GM06990 (cell line): ENCODE measurements around the gene PKP4.

Experiments used
- DNase-seq: peaks from one replicate; pipeline ENCODE4 v3.0.0-alpha.2; 2011; ENCODE audit not compliant: insufficient read length; ENCODE audit errors: extremely low read depth
- H3K27me3 ChIP-seq: replicated peaks from 2 replicates; pipeline ENCODE4 v1.6.0; 2011; ENCODE audit warnings: low read length; ENCODE audit not compliant: control insufficient read depth, insufficient read depth
- H3K36me3 ChIP-seq: 2 replicates; pipeline ENCODE4 v1.5.1; 2011; ENCODE audit warnings: low read length; ENCODE audit not compliant: control insufficient read depth, insufficient read depth
- H3K4me3 ChIP-seq: replicated peaks from 2 replicates; pipeline ENCODE4 v1.5.1; 2011; ENCODE audit warnings: low read depth, mild to moderate bottlenecking, control low read depth, low read length
- TF ChIP-seq, protein P1 (sequence below): IDR thresholded peaks from 2 replicates; pipeline ENCODE4 v1.5.1; 2011; ENCODE audit warnings: low read length, control low read depth, mild to moderate bottlenecking, inconsistent platforms; ENCODE audit not compliant: insufficient read depth, poor library complexity, severe bottlenecking

The PKP4 gene

DNA sequence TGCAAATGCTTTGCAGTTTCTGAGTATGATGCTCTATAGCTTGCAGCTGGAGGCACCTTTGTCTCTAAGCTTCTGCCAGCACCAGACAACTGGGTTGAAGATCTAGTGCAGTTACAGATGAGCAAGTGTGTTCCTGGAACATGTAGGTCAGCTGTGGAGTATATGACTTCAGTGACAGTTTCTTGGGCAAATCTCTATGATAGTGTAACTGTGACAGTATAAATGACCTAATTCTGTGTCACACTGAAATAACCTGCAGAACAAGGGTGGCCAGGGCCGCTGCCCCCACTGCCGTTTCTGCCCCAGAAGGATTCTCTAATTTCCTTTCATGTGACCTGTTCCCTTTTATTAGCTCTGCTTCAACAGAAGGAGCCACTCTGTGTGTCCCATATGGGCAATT, 193.1 kb downstream of the PKP4 start:
- Histone ChIP-seq H3K27me3 (no peaks in the 10 kb centered on the region), H3K36me3 (no peaks in the 10 kb centered on the region), H3K4me3 (no peak overlapping the region)
- TF ChIP-seq, protein P1, sequence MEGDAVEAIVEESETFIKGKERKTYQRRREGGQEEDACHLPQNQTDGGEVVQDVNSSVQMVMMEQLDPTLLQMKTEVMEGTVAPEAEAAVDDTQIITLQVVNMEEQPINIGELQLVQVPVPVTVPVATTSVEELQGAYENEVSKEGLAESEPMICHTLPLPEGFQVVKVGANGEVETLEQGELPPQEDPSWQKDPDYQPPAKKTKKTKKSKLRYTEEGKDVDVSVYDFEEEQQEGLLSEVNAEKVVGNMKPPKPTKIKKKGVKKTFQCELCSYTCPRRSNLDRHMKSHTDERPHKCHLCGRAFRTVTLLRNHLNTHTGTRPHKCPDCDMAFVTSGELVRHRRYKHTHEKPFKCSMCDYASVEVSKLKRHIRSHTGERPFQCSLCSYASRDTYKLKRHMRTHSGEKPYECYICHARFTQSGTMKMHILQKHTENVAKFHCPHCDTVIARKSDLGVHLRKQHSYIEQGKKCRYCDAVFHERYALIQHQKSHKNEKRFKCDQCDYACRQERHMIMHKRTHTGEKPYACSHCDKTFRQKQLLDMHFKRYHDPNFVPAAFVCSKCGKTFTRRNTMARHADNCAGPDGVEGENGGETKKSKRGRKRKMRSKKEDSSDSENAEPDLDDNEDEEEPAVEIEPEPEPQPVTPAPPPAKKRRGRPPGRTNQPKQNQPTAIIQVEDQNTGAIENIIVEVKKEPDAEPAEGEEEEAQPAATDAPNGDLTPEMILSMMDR = no peak
- DNase-seq = no peak

DNA sequence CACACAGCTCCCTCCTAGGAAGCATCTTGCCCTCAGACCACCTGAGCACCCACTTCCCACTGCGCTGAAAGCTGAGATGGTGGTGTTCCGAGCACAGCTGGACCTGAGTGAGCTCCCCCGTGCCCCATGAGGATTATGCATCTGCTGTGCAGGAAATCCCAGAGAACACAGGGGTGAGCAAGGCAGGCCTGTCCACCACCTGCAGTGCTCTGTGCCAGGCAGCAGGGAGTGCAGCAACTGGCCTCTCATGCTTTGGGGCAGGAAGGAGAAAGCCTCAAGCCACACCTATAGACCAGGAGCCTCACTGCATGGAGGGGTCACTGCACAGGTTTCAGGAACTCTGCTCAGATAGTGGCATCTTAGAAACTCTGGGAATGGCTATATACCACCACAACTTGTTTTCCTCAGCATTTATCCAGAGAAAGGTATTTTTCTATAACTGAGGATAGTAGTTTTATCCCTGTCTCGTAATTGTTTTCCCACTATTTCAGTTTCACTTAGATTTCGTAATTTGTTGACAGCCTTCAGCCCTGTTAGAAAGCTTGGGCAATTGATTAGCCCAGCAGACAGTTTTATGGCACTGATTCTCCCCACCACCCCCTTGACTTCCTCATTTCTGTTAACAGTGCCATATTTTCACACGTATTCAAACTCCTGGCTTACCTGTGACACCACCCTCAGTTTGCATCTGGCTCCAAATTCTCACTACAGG, 194.1 kb downstream of the PKP4 start:
- Histone ChIP-seq H3K36me3 (no peaks in the 10 kb centered on the region), H3K4me3 (no peak overlapping the region), H3K27me3 (no peaks in the 10 kb centered on the region)
- TF ChIP-seq, protein P1 = no peak
- no peak for DNase-seq

GRCh38 chr2:158651358-158652057, 194.8 kb downstream of the PKP4 start:
- Histone ChIP-seq H3K4me3 (no peak overlapping the region), H3K27me3 (no peaks in the 10 kb centered on the region), H3K36me3 (no peaks in the 10 kb centered on the region)
- DNase-seq = no peak
- TF ChIP-seq, protein P1 = no peak

GRCh38 chr2:158655628-158656027, 198.9 kb downstream of the PKP4 start:
- no peaks in the 10 kb centered on the region for H3K36me3 ChIP-seq
- H3K4me3 ChIP-seq = no peak overlapping the region
- no peak for DNase-seq
- H3K27me3 ChIP-seq = no peaks in the 10 kb centered on the region
- TF ChIP-seq, protein P1 = no peak

GRCh38 chr2:158656492-158657229, 199.9 kb downstream of the PKP4 start:
- Histone ChIP-seq H3K36me3 (no peaks in the 10 kb centered on the region), H3K4me3 (no peak overlapping the region), H3K27me3 (no peaks in the 10 kb centered on the region)
- TF ChIP-seq, protein P1 = no peak
- no peak for DNase-seq
